Ectodermal cell (in vitro differentiated cells): ENCODE measurements around the gene ATAD2B.

Experiments used
- H3K27ac ChIP-seq: 2 replicates; pipeline ENCODE4 v1.7.0; 2013; ENCODE audit warnings: mild to moderate bottlenecking, low read depth, low read length; ENCODE audit not compliant: insufficient read depth, poor library complexity, severe bottlenecking
- H3K27me3 ChIP-seq: 2 replicates; pipeline ENCODE4 v1.7.0; 2013; ENCODE audit warnings: mild to moderate bottlenecking, low read length; ENCODE audit not compliant: insufficient read depth, control insufficient read depth, poor library complexity, severe bottlenecking
- H3K36me3 ChIP-seq: one replicate; pipeline ENCODE4 v1.7.0; 2013; ENCODE audit warnings: low read length; ENCODE audit not compliant: control insufficient read depth, insufficient read depth
- H3K4me1 ChIP-seq: one replicate; pipeline ENCODE4 v1.7.0; 2013; ENCODE audit warnings: low read length; ENCODE audit not compliant: control insufficient read depth, insufficient read depth
- H3K4me3 ChIP-seq: 2 replicates; pipeline ENCODE4 v1.7.0; 2013; ENCODE audit warnings: low read depth, low read length, control low read depth; ENCODE audit not compliant: insufficient read depth
- H3K9me3 ChIP-seq: 2 replicates; pipeline ENCODE4 v1.7.0; 2013; ENCODE audit warnings: mild to moderate bottlenecking, low read length, moderate library complexity; ENCODE audit not compliant: control insufficient read depth
- WGBS, 2 experiments: methylation state at CpG; one replicate each; pipeline ENCODE4 v1.1.7; 2013; ENCODE audit warnings: missing lambda C conversion rate in 2 of 2; 5-methylcytosine and 5-hydroxymethylcytosine counted together

ATAD2B gene

GRCh38 chr2:23721454-23721826 is 205.5 kb downstream of the ATAD2B start:
- Histone ChIP-seq H3K4me3 (no peak overlapping the region), H3K27ac (no peak overlapping the region), H3K27me3 (no peaks in the 10 kb centered on the region), H3K36me3 (no peaks in the 10 kb centered on the region), H3K9me3 (no peaks in the 10 kb centered on the region), H3K4me1 (no peaks in the 10 kb centered on the region)
- 95 to 99% methylated on average over 2 of the region's 2 CpGs for WGBS, 2 experiments

- 93 to 94% methylated on average over 4 of the region's 4 CpGs for WGBS, 2 experiments
Observed at GRCh38 chr2:23720705-23721453, 206.0 kb downstream of the ATAD2B start.

GRCh38 chr2:23719716-23720115 is 207.2 kb downstream of the ATAD2B start:
- H3K27ac ChIP-seq: no peak overlapping the region
- no peaks in the 10 kb centered on the region for H3K27me3 ChIP-seq
- H3K9me3 ChIP-seq: no peaks in the 10 kb centered on the region
- H3K36me3 ChIP-seq: no peaks in the 10 kb centered on the region
- WGBS, 2 experiments: 88 to 90% methylated on average over 5 of the region's 5 CpGs
- no peaks in the 10 kb centered on the region for H3K4me1 ChIP-seq
- H3K4me3 ChIP-seq: no peak overlapping the region

More at GRCh38 chr2:23720705-23721453, 206.0 kb downstream of the ATAD2B start:
- Histone ChIP-seq H3K4me1 (no peaks in the 10 kb centered on the region), H3K27me3 (no peaks in the 10 kb centered on the region), H3K4me3 (no peak overlapping the region), H3K36me3 (no peaks in the 10 kb centered on the region), H3K27ac (no peak overlapping the region), H3K9me3 (no peaks in the 10 kb centered on the region)

- Histone ChIP-seq H3K4me3 (no peak overlapping the region), H3K9me3 (no peaks in the 10 kb centered on the region), H3K36me3 (no peaks in the 10 kb centered on the region), H3K27me3 (no peaks in the 10 kb centered on the region), H3K4me1 (no peaks in the 10 kb centered on the region), H3K27ac (no peak overlapping the region)
- 90 to 94% methylated on average over 4 of the region's 4 CpGs for WGBS, 2 experiments
Observed at GRCh38 chr2:23718931-23719700, 207.8 kb downstream of the ATAD2B start.

- Histone ChIP-seq H3K36me3 (no peaks in the 10 kb centered on the region), H3K4me1 (peaks cover 15% of the 10 kb centered on the region), H3K27ac (no peak overlapping the region), H3K9me3 (no peaks in the 10 kb centered on the region), H3K27me3 (no peaks in the 10 kb centered on the region), H3K4me3 (no peak overlapping the region)
- WGBS, 2 experiments: 93 to 96% methylated on average over 5 of the region's 5 CpGs
Observed at GRCh38 chr2:23713351-23713750, 213.6 kb downstream of the ATAD2B start.

- Histone ChIP-seq H3K36me3 (no peaks in the 10 kb centered on the region), H3K4me1 (peaks cover 15% of the 10 kb centered on the region), H3K27me3 (no peaks in the 10 kb centered on the region), H3K9me3 (no peaks in the 10 kb centered on the region), H3K4me3 (no peak overlapping the region), H3K27ac (peak overlapping the region; percentile 54)
- WGBS, 2 experiments: 48 to 59% methylated on average over 2 of the region's 2 CpGs
Observed at GRCh38 chr2:23712756-23713151, 214.2 kb downstream of the ATAD2B start.

GRCh38 chr2:23711979-23712755 is 214.8 kb downstream of the ATAD2B start:
- H3K27ac ChIP-seq: peak overlapping the region; percentile 54
- 42 to 43% methylated on average over 7 of the region's 7 CpGs for WGBS, 2 experiments

GRCh38 chr2:23709311-23709710 is 217.6 kb downstream of the ATAD2B start:
- Histone ChIP-seq H3K27ac (no peak overlapping the region), H3K4me3 (no peak overlapping the region), H3K4me1 (peaks cover 15% of the 10 kb centered on the region), H3K36me3 (no peaks in the 10 kb centered on the region), H3K27me3 (no peaks in the 10 kb centered on the region), H3K9me3 (no peaks in the 10 kb centered on the region)
- WGBS, 2 experiments: 95 to 96% methylated on average over 7 to 8 of the region's 8 CpGs

More at GRCh38 chr2:23711979-23712755, 214.8 kb downstream of the ATAD2B start:
- H3K27me3 ChIP-seq: no peaks in the 10 kb centered on the region
- H3K4me1 ChIP-seq: peaks cover 15% of the 10 kb centered on the region
- no peaks in the 10 kb centered on the region for H3K9me3 ChIP-seq
- no peak overlapping the region for H3K4me3 ChIP-seq
- no peaks in the 10 kb centered on the region for H3K36me3 ChIP-seq

- no peak overlapping the region for H3K27ac ChIP-seq
- H3K36me3 ChIP-seq: no peaks in the 10 kb centered on the region
- H3K27me3 ChIP-seq: no peaks in the 10 kb centered on the region
- H3K9me3 ChIP-seq: no peaks in the 10 kb centered on the region
- no peak overlapping the region for H3K4me3 ChIP-seq
- H3K4me1 ChIP-seq: peaks cover 17% of the 10 kb centered on the region
- WGBS, 2 experiments: 94 to 96% methylated on average over 6 of the region's 6 CpGs
Observed at GRCh38 chr2:23708771-23709170, 218.2 kb downstream of the ATAD2B start.

GRCh38 chr2:23707096-23707495 is 219.8 kb downstream of the ATAD2B start:
- H3K27ac ChIP-seq: no peak overlapping the region
- WGBS, 2 experiments: 91 to 92% methylated on average over 9 of the region's 9 CpGs
- H3K36me3 ChIP-seq: no peaks in the 10 kb centered on the region

More at GRCh38 chr2:23707096-23707495, 219.8 kb downstream of the ATAD2B start:
- Histone ChIP-seq H3K4me3 (no peak overlapping the region), H3K9me3 (no peaks in the 10 kb centered on the region), H3K27me3 (no peaks in the 10 kb centered on the region), H3K4me1 (peaks cover 12% of the 10 kb centered on the region)
